HEK293 (cell line): ENCODE data around the gene CFAP119.

Experiments
- CTCF ChIA-PET: fragments of 350-600 bp; formaldehyde crosslinking; extraction: SDS; loops from one replicate; lab custom pipeline; 2021; ENCODE audit warnings: antibody characterized with exemption; lab: Yijun Ruan, JAX
- POLR2A ChIA-PET: fragments of 300-600 bp; formaldehyde crosslinking; extraction: SDS; loops from one replicate; lab custom pipeline; 2020; ENCODE audit warnings: antibody characterized with exemption, inconsistent platforms; lab: Yijun Ruan, JAX
- H3K27ac ChIP-seq: fragments of 200-500 bp; sonication (Bioruptor generic); 2 replicates; pipeline ENCODE4 v1.5.1; 2014; ENCODE audit warnings: low read depth, low read length, control low read depth, inconsistent platforms; ENCODE audit errors: extremely low read depth
- H3K36me3 ChIP-seq, 2 experiments: fragments of 200-500 bp in 1 of 2; sonication (Bioruptor generic) in 1 of 2; 1 replicate in 1 of 2; 2 replicates in 1 of 2; pipeline ENCODE4 v1.5.1; 2014 to 2017; ENCODE audit warnings: inconsistent platforms in 2 of 2, low read length in 2 of 2; ENCODE audit not compliant: control insufficient read depth in 2 of 2, insufficient read depth in 1 of 2
- H3K4me1 ChIP-seq: fragments of 200-500 bp; sonication (Bioruptor generic); 2 replicates; pipeline ENCODE4 v1.5.1; 2014; ENCODE audit warnings: mild to moderate bottlenecking, low read length, inconsistent platforms; ENCODE audit not compliant: control insufficient read depth, insufficient read depth
- H3K4me3 ChIP-seq: 2 replicates; pipeline ENCODE4 v1.5.1; 2011; ENCODE audit warnings: low read depth, mild to moderate bottlenecking, control low read depth, low read length, moderate library complexity
- H3K9me3 ChIP-seq: fragments of 200-500 bp; sonication (Bioruptor generic); 2 replicates; pipeline ENCODE4 v1.5.1; 2014; ENCODE audit warnings: low read depth, low read length, inconsistent platforms; ENCODE audit not compliant: control insufficient read depth, insufficient read depth
- BCL11A ChIP-seq: fragments of 450-650 bp; formaldehyde crosslinking; IDR thresholded peaks from 2 replicates; pipeline ENCODE4 v1.5.1; 2016; ENCODE audit warnings: low read depth, missing biosample characterization, missing genetic modification characterization
- BCL11B ChIP-seq: fragments of 450-650 bp; formaldehyde crosslinking; IDR thresholded peaks from 2 replicates; pipeline ENCODE4 v1.5.1; 2016; ENCODE audit warnings: low read depth, missing biosample characterization, missing genetic modification characterization
- EGR2 ChIP-seq: fragments of 450-650 bp; formaldehyde crosslinking; IDR thresholded peaks from 2 replicates; pipeline ENCODE4 v1.5.1; 2016; ENCODE audit warnings: low read depth, missing biosample characterization, missing genetic modification characterization
- GLIS2 ChIP-seq: fragments of 450-650 bp; formaldehyde crosslinking; IDR thresholded peaks from 2 replicates; pipeline ENCODE4 v1.5.1; 2016; ENCODE audit warnings: missing biosample characterization, missing genetic modification characterization
- IKZF3 ChIP-seq: fragments of 450-650 bp; IDR thresholded peaks from 2 replicates; pipeline ENCODE4 v1.5.0; 2018; ENCODE audit warnings: missing biosample characterization, mild to moderate bottlenecking, missing genetic modification characterization, moderate library complexity
- KLF10 ChIP-seq: fragments of 450-650 bp; IDR thresholded peaks from 2 replicates; pipeline ENCODE4 v1.5.1; 2018; ENCODE audit warnings: missing biosample characterization, mild to moderate bottlenecking, missing genetic modification characterization
- MEIS1 ChIP-seq: sonication (generic); formaldehyde crosslinking; IDR thresholded peaks from 2 replicates; pipeline ENCODE4 v1.8.1; 2022; ENCODE audit warnings: missing genetic modification reagents, mild to moderate bottlenecking, borderline replicate concordance
- RBAK ChIP-seq: fragments of 450-650 bp; formaldehyde crosslinking; IDR thresholded peaks from 2 replicates; pipeline ENCODE4 v1.5.1; 2016; ENCODE audit warnings: missing biosample characterization, missing genetic modification characterization
- SP3 ChIP-seq: fragments of 450-650 bp; formaldehyde crosslinking; IDR thresholded peaks from 2 replicates; pipeline ENCODE4 v1.5.1; 2016; ENCODE audit warnings: missing biosample characterization, missing genetic modification characterization
- ZBTB10 ChIP-seq: fragments of 450-650 bp; formaldehyde crosslinking; IDR thresholded peaks from 2 replicates; pipeline ENCODE4 v1.5.1; 2016; ENCODE audit warnings: missing biosample characterization, missing genetic modification characterization
- ZFHX2 ChIP-seq: fragments of 450-650 bp; formaldehyde crosslinking; conservative IDR thresholded peaks from 2 replicates; pipeline ENCODE4 v1.5.1; 2016; ENCODE audit warnings: missing biosample characterization, missing genetic modification characterization
- ZFP69B ChIP-seq: fragments of 450-650 bp; formaldehyde crosslinking; IDR thresholded peaks from 2 replicates; pipeline ENCODE4 v1.5.1; 2016; ENCODE audit warnings: missing biosample characterization, missing genetic modification characterization
- ZNF121 ChIP-seq: fragments of 450-650 bp; formaldehyde crosslinking; IDR thresholded peaks from 2 replicates; pipeline ENCODE4 v1.5.1; 2016; ENCODE audit warnings: missing biosample characterization, missing genetic modification characterization
- ZNF133 ChIP-seq: fragments of 450-650 bp; formaldehyde crosslinking; IDR thresholded peaks from 2 replicates; pipeline ENCODE4 v1.5.1; 2016; ENCODE audit warnings: missing biosample characterization, missing genetic modification characterization
- ZNF138 ChIP-seq: fragments of 450-650 bp; formaldehyde crosslinking; IDR thresholded peaks from 2 replicates; pipeline ENCODE4 v1.5.1; 2016; ENCODE audit warnings: missing biosample characterization, missing genetic modification characterization, borderline replicate concordance
- ZNF146 ChIP-seq: fragments of 450-650 bp; formaldehyde crosslinking; IDR thresholded peaks from 2 replicates; pipeline ENCODE4 v1.5.1; 2016; ENCODE audit warnings: missing biosample characterization, missing genetic modification characterization
- ZNF184 ChIP-seq: fragments of 450-650 bp; IDR thresholded peaks from 2 replicates; pipeline ENCODE4 v1.5.1; 2018; ENCODE audit warnings: missing biosample characterization, mild to moderate bottlenecking, missing genetic modification characterization
- ZNF211 ChIP-seq: fragments of 450-650 bp; formaldehyde crosslinking; IDR thresholded peaks from 2 replicates; pipeline ENCODE4 v1.5.1; 2016; ENCODE audit warnings: low read depth, missing biosample characterization, missing genetic modification characterization
- ZNF266 ChIP-seq: fragments of 450-650 bp; formaldehyde crosslinking; IDR thresholded peaks from 2 replicates; pipeline ENCODE4 v1.5.1; 2016; ENCODE audit warnings: missing biosample characterization, missing genetic modification characterization, low read depth
- ZNF292 ChIP-seq: fragments of 450-650 bp; formaldehyde crosslinking; IDR thresholded peaks from 2 replicates; pipeline ENCODE4 v1.5.1; 2016; ENCODE audit warnings: low read depth, missing biosample characterization, missing genetic modification characterization, borderline replicate concordance
- ZNF335 ChIP-seq: fragments of 450-650 bp; formaldehyde crosslinking; conservative IDR thresholded peaks from 2 replicates; pipeline ENCODE4 v1.5.1; 2016; ENCODE audit warnings: missing biosample characterization, missing genetic modification characterization
- ZNF362 ChIP-seq: fragments of 450-650 bp; formaldehyde crosslinking; IDR thresholded peaks from 2 replicates; pipeline ENCODE4 v1.5.1; 2016; ENCODE audit warnings: missing biosample characterization, missing genetic modification characterization
- ZNF391 ChIP-seq: fragments of 450-650 bp; formaldehyde crosslinking; IDR thresholded peaks from 2 replicates; pipeline ENCODE4 v1.5.1; 2016; ENCODE audit warnings: low read depth, missing biosample characterization, missing genetic modification characterization, borderline replicate concordance
- ZNF416 ChIP-seq: fragments of 450-650 bp; formaldehyde crosslinking; IDR thresholded peaks from 2 replicates; pipeline ENCODE4 v1.5.1; 2016; ENCODE audit warnings: missing biosample characterization, missing genetic modification characterization
- ZNF596 ChIP-seq: fragments of 450-650 bp; IDR thresholded peaks from 2 replicates; pipeline ENCODE4 v1.5.0; 2018; ENCODE audit warnings: missing biosample characterization, mild to moderate bottlenecking, missing genetic modification characterization, moderate library complexity
- ZNF600 ChIP-seq: fragments of 450-650 bp; formaldehyde crosslinking; IDR thresholded peaks from 2 replicates; pipeline ENCODE4 v1.5.1; 2016; ENCODE audit warnings: missing biosample characterization, missing genetic modification characterization
- ZNF692 ChIP-seq: fragments of 450-650 bp; formaldehyde crosslinking; IDR thresholded peaks from 2 replicates; pipeline ENCODE4 v1.5.1; 2016; ENCODE audit warnings: missing biosample characterization, missing genetic modification characterization

The CFAP119 gene

GRCh38 chr16:30787613-30788378, 25.9 kb upstream of the CFAP119 start:
- peak overlapping the region; percentile 96 for H3K4me3 ChIP-seq
- H3K9me3 ChIP-seq, result no peaks in the 10 kb centered on the region
- H3K36me3 ChIP-seq, result peaks cover 0 to 26% of the 10 kb centered on the region in 2 experiments; a peak in 1 of 3 replicates
- TF ChIP-seq ZNF596 (tag by site-specific recombination), result peak; percentile 29; the same call in 1 of the 2 replicates
- no peak for TF ChIP-seq ZNF138 (tag by site-specific recombination)
- H3K27ac ChIP-seq, result peak overlapping the region; percentile 83; the same call in 1 of the 2 replicates
- ChIA-PET CTCF (interaction anchor here (1.3 kb wide), 1 partner anchor 17 kb away, joined by 5 read pairs; no protein-coding TSS in a partner anchor), POLR2A (interaction anchor here (1.0 to 2.8 kb wide), 9 partner anchors 8 to 89 kb away, joined by 3 to 132 read pairs (median 6); partner anchors contain the start of genes PHKG2 and SRCAP)
- peaks cover 3% of the 10 kb centered on the region; the same call in 1 of the 2 replicates for H3K4me1 ChIP-seq

- H3K4me1 ChIP-seq, result peaks cover 3% of the 10 kb centered on the region; the same call in 1 of the 2 replicates
- H3K36me3 ChIP-seq, result peaks cover 0 to 33% of the 10 kb centered on the region in 2 experiments; a peak in 1 of 3 replicates
- H3K27ac ChIP-seq, result peak within 1 kb of the TSS; percentile 83
- H3K9me3 ChIP-seq, result no peaks in the 10 kb centered on the region
- POLR2A ChIA-PET, result interaction anchor here (0.7 to 2.8 kb wide), 11 partner anchors 9 to 89 kb away, joined by 3 to 132 read pairs (median 5); partner anchors contain the start of genes PHKG2 and SRCAP
- H3K4me3 ChIP-seq, result peak within 1 kb of the TSS; percentile 96
- CTCF ChIA-PET, result interaction anchor here (0.6 to 1.3 kb wide), 2 partner anchors 18 to 81 kb away, joined by 4 to 5 read pairs; no protein-coding TSS in a partner anchor
- TF ChIP-seq ZNF211, result no peak
- TF ChIP-seq ZNF292 (tag by site-specific recombination), result no peak
- no peak for TF ChIP-seq ZNF266 (tag by site-specific recombination)
- TF ChIP-seq ZNF146 (tag by site-specific recombination), result peak; percentile 44; the same call in 1 of the 2 replicates
- peak; percentile 82 for TF ChIP-seq ZNF600 (tag by site-specific recombination)
- peak; percentile 97 for TF ChIP-seq BCL11B (tag by site-specific recombination)
- TF ChIP-seq BCL11A, result peak; percentile 92; the same call in 1 of the 2 replicates
- no peak for TF ChIP-seq ZNF121 (tag by site-specific recombination)
- TF ChIP-seq ZNF692 (tag by site-specific recombination), result peak; percentile 85
- TF ChIP-seq EGR2 (tag by site-specific recombination), result peak; percentile 45
- peak; percentile 95; the same call in 1 of the 2 replicates for TF ChIP-seq ZNF391
- no peak for TF ChIP-seq MEIS1 (CRISPR knock-in tag)
- TF ChIP-seq IKZF3, result peak; percentile 87
- TF ChIP-seq ZFHX2 (tag by site-specific recombination), result no peak; the same call in 1 of the 2 replicates
- TF ChIP-seq ZNF416 (tag by site-specific recombination), result no peak
- peak; percentile 67; the same call in 1 of the 2 replicates for TF ChIP-seq ZNF362
- TF ChIP-seq GLIS2 (tag by site-specific recombination), result no peak
- peak; percentile 99 for TF ChIP-seq ZNF335 (tag by site-specific recombination)
- TF ChIP-seq ZNF184 (tag by site-specific recombination), result 0 out of 2 replicates have a peak, but pooled peaks have one; percentile 30
- peak; percentile 41; the same call in 1 of the 2 replicates for TF ChIP-seq KLF10 (tag by site-specific recombination)
- peak; percentile 67; the same call in 1 of the 2 replicates for TF ChIP-seq ZFP69B
- TF ChIP-seq SP3 (tag by site-specific recombination), result peak; percentile 52
- TF ChIP-seq RBAK (tag by site-specific recombination), result no peak
- no peak; the same call in none of the 2 replicates for TF ChIP-seq ZBTB10 (tag by site-specific recombination)
- TF ChIP-seq ZNF133 (tag by site-specific recombination), result no peak
Measured at GRCh38 chr16:30786936-30787612, 25.2 kb upstream of the CFAP119 start, which contains the start of gene ZNF629. ZNF629 (minus strand) TSS chr16:30787205; CDS start chr16:30784482, 2,723 bp downstream.
